K562 (cell line): Measurements from ENCODE around the gene MEDAG. TPM values are rescaled to one million over a fixed set of nuclear protein-coding genes. Genes with fewer than 3 reads are reported as not detected.

Source experiments
- ATAC-seq: fragments of 200-7000 bp; cut with Tn5 transposase; 3 replicates; pipeline ENCODE4 v1.9.1; 2020; ENCODE audit warnings: moderate library complexity
- BruUV-seq: library from RNA; stranded (reverse); fragments of 400-500 nt; replicated peaks from 2 replicates; lab custom pipeline; 2021; lab: Mats Ljungman, UMichigan
- CTCF ChIA-PET: fragments of 300-600 bp; formaldehyde crosslinking; extraction: SDS; loops from one replicate; lab custom pipeline; 2021; ENCODE audit warnings: low intra/inter-chr PET ratio; lab: Yijun Ruan, JAX
- POLR2A ChIA-PET: fragments of 300-600, 350-650 bp; sonication (Branson Sonifier 250); formaldehyde crosslinking; extraction: SDS; loops from one replicate; lab custom pipeline; 2021; ENCODE audit warnings: antibody characterized with exemption, inconsistent platforms; lab: Yijun Ruan, JAX
- DNase-seq, 4 experiments: peaks; one replicate each; pipeline versions ENCODE4 v3.0.0 to v3.0.0-alpha.2; 2011 to 2018; ENCODE audit warnings: low spot score in 3 of 4, mixed read lengths in 3 of 4; ENCODE audit errors: extremely low read depth in 1 of 4
- FAIRE-seq: peaks from 2 replicates; lab custom pipeline; 2011; peaks lifted over from hg19 to GRCh38; lab: Jason Lieb, UNC
- H2AFZ ChIP-seq: 2 replicates; pipeline ENCODE4 v1.6.0; 2011; ENCODE audit warnings: low read depth, low read length, control low read depth, inconsistent platforms
- H3K27ac ChIP-seq: fragments of 200-600 bp; 3 replicates; pipeline ENCODE4 v1.8.0; 2011; ENCODE audit warnings: low read depth, mild to moderate bottlenecking, control low read depth, inconsistent platforms, low read length, moderate library complexity, mixed read lengths; ENCODE audit errors: extremely low read depth
- H3K27me3 ChIP-seq, 2 experiments: fragments of 300-600 bp in 1 of 2; 2 replicates in 1 of 2; 3 replicates in 1 of 2; pipeline versions ENCODE4 v1.6.0 to v1.8.0; 2011; ENCODE audit warnings: inconsistent platforms in 2 of 2, low read length in 2 of 2, mild to moderate bottlenecking in 1 of 2, mixed read lengths in 1 of 2, moderate library complexity in 1 of 2; ENCODE audit not compliant: control insufficient read depth in 2 of 2, insufficient read depth in 2 of 2
- H3K36me3 ChIP-seq: fragments of 300-600 bp; 3 replicates; pipeline ENCODE4 v1.8.0; 2011; ENCODE audit warnings: mild to moderate bottlenecking, low read length, inconsistent platforms; ENCODE audit not compliant: control insufficient read depth, insufficient read depth
- H3K4me1 ChIP-seq, 2 experiments: fragments of 200-600 bp in 1 of 2; replicated peaks in 1 of 2; 2 replicates in 1 of 2; 3 replicates in 1 of 2; pipeline versions ENCODE4 v1.5.1 to v1.8.0; 2011; ENCODE audit warnings: inconsistent platforms in 2 of 2, low read length in 2 of 2, mild to moderate bottlenecking in 1 of 2, mixed read lengths in 1 of 2, moderate library complexity in 1 of 2; ENCODE audit not compliant: control insufficient read depth in 2 of 2, insufficient read depth in 2 of 2
- H3K4me2 ChIP-seq: 2 replicates; pipeline ENCODE4 v1.6.1; 2011; ENCODE audit warnings: low read length, control low read depth, inconsistent platforms, mixed read lengths; ENCODE audit not compliant: insufficient read depth
- H3K4me3 ChIP-seq: fragments of 200-600 bp; sonication (generic), shearing (Covaris generic); 2 replicates; pipeline ENCODE4 v1.5.1; 2016; ENCODE audit warnings: control low read depth, inconsistent platforms
- H3K79me2 ChIP-seq: fragments of 200-600 bp; 3 replicates; pipeline ENCODE4 v1.8.0; 2011; ENCODE audit warnings: low read length, inconsistent platforms; ENCODE audit not compliant: control insufficient read depth, insufficient read depth
- H3K9ac ChIP-seq, 2 experiments: 2 replicates each; pipeline versions ENCODE4 v1.6.0 to v1.6.1; 2011; ENCODE audit warnings: low read depth in 2 of 2, low read length in 2 of 2, control low read depth in 1 of 2, inconsistent platforms in 1 of 2, mild to moderate bottlenecking in 1 of 2, mixed read lengths in 1 of 2; ENCODE audit not compliant: insufficient read depth in 1 of 2
- H3K9me1 ChIP-seq: one replicate; pipeline ENCODE4 v1.6.0; 2011; ENCODE audit warnings: inconsistent platforms, mild to moderate bottlenecking, low read length, moderate library complexity; ENCODE audit not compliant: control insufficient read depth, insufficient read depth
- H3K9me3 ChIP-seq: replicated peaks from 2 replicates; pipeline ENCODE4 v1.5.1; 2011; ENCODE audit warnings: low read depth, low read length, inconsistent platforms; ENCODE audit not compliant: control insufficient read depth, insufficient read depth
- H4K20me1 ChIP-seq: replicated peaks from 2 replicates; pipeline ENCODE4 v1.6.1; 2011; ENCODE audit warnings: low read length, inconsistent platforms, mixed read lengths; ENCODE audit not compliant: control insufficient read depth, insufficient read depth
- WGBS: fragments of 100-300 bp; shearing (Covaris generic); methylation state at CpG from one replicate; pipeline ENCODE4 v1.1.6; 2016; ENCODE audit warnings: low coverage, mixed read lengths; ENCODE audit not compliant: insufficient coverage; ENCODE audit errors: missing lambda C conversion rate; 5-methylcytosine and 5-hydroxymethylcytosine counted together
- in situ Hi-C: fragments of 300-500 bp; cut with MboI; formaldehyde crosslinking; loops from 4 replicates; pipeline ENCODE4 v1.15.0; 2018; ENCODE audit warnings: inconsistent platforms, mixed read lengths
- intact Hi-C: fragments of 100-400 bp; cut with micrococcal nuclease; formaldehyde crosslinking; loops from 2 replicates; pipeline ENCODE4 v1.14.2; 2022
- polyA plus RNA-seq, 8 experiments: library from polyadenylated mRNA; depleted of rRNA in 4 of 8; stranded (reverse) in 5 of 8; unstranded in 3 of 8; fragments of >200 nt; fragmentation: Nextera tagmentation in 2 of 8; fragmentation: Illumina TruSeq in 1 of 8; extraction: Ambion mirVana in 2 of 8; extraction: Trizol in 1 of 8; gene quantifications; 2 replicates each; pipeline versions ENCODE4 v1.2.1 to v1.2.3, GENCODE V29; 2011 to 2014; ENCODE audit warnings: inconsistent platforms in 1 of 8, missing spikeins in 1 of 8
- total RNA-seq, 7 experiments: library from RNA; depleted of rRNA in 6 of 7; stranded (reverse); fragments of >200 nt in 6 of 7; fragmentation: Illumina TruSeq in 2 of 7; extraction: Trizol in 2 of 7; gene quantifications; 2 replicates each; pipeline versions ENCODE4 v1.2.1 to v1.2.3, GENCODE V29; 2011 to 2021; ENCODE audit warnings: low replicate concordance in 1 of 7
- TF ChIP-seq, protein P1 (sequence below): sonication (generic); formaldehyde crosslinking; IDR thresholded peaks from 2 replicates; pipeline ENCODE4 v1.8.0; 2022; ENCODE audit warnings: mild to moderate bottlenecking, missing genetic modification reagents, borderline replicate concordance
- TF ChIP-seq, protein P2 (sequence below): fragments of 200-800 bp; sonication (Bioruptor generic); IDR thresholded peaks from 2 replicates; pipeline ENCODE4 v1.6.1; 2017; ENCODE audit warnings: missing genetic modification characterization, missing compliant biosample characterization

The MEDAG gene
- total and polyA plus RNA-seq, 9 of the 15 experiments (the other 6 are each of a cell fraction or from before 2014, with no cell fraction given): not detected

DNA sequence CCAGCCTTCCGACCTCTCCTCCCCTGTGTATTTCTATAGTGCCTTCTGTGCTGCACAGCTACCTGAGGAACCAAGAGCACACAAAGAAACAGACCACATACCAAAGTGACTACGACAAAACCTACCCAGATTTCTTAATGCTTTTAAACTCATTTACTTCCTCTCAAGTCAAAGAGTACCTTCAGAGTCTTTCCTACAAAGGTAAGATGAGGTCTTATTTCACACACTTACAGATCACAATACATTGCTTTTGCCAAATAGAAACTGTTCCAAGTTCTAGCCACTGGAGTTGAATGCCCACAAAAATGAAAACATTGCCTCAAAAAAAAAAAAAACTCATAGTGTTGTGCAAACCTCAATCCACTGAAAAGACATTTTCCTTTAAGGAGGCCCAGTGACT lies 62.8 kb downstream of the MEDAG start:
- CTCF ChIA-PET: no interaction called here
- ATAC-seq (no peak), DNase-seq (no peak), FAIRE-seq (no peak)
- H3K27ac ChIP-seq: no peak overlapping the region
- H3K4me3 ChIP-seq: no peak overlapping the region
- TF ChIP-seq, protein P1, sequence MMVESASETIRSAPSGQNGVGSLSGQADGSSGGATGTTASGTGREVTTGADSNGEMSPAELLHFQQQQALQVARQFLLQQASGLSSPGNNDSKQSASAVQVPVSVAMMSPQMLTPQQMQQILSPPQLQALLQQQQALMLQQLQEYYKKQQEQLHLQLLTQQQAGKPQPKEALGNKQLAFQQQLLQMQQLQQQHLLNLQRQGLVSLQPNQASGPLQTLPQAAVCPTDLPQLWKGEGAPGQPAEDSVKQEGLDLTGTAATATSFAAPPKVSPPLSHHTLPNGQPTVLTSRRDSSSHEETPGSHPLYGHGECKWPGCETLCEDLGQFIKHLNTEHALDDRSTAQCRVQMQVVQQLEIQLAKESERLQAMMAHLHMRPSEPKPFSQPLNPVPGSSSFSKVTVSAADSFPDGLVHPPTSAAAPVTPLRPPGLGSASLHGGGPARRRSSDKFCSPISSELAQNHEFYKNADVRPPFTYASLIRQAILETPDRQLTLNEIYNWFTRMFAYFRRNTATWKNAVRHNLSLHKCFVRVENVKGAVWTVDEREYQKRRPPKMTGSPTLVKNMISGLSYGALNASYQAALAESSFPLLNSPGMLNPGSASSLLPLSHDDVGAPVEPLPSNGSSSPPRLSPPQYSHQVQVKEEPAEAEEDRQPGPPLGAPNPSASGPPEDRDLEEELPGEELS (CRISPR knock-in tag): no peak
- TF ChIP-seq, protein P2, sequence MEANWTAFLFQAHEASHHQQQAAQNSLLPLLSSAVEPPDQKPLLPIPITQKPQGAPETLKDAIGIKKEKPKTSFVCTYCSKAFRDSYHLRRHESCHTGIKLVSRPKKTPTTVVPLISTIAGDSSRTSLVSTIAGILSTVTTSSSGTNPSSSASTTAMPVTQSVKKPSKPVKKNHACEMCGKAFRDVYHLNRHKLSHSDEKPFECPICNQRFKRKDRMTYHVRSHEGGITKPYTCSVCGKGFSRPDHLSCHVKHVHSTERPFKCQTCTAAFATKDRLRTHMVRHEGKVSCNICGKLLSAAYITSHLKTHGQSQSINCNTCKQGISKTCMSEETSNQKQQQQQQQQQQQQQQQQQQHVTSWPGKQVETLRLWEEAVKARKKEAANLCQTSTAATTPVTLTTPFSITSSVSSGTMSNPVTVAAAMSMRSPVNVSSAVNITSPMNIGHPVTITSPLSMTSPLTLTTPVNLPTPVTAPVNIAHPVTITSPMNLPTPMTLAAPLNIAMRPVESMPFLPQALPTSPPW: no peak
- no peaks in the 10 kb centered on the region for H3K9me1 ChIP-seq
- no peak overlapping the region for H3K9ac ChIP-seq
- no peak overlapping the region for H3K4me2 ChIP-seq
- no peaks in the 10 kb centered on the region for H4K20me1 ChIP-seq
- no peaks in the 10 kb centered on the region for H3K27me3 ChIP-seq
- intact Hi-C loops: no loop called here
- POLR2A ChIA-PET: no interaction called here
- H3K36me3 ChIP-seq: no peaks in the 10 kb centered on the region
- no TSS peak for BruUV-seq
- H3K79me2 ChIP-seq: no peaks in the 10 kb centered on the region
- 0% methylated on average over 1 of the region's 2 CpGs for WGBS
- in situ Hi-C loops: no loop called here
- H2AFZ ChIP-seq: no peak overlapping the region
- no peaks in the 10 kb centered on the region for H3K4me1 ChIP-seq
- H3K9me3 ChIP-seq: no peaks in the 10 kb centered on the region
